GM13976 (cell line): ENCODE results near the gene PDZD4.

Source experiments
- DNase-seq: peaks from one replicate; pipeline ENCODE4 v3.0.0; 2012; ENCODE audit warnings: low spot score
- CTCF ChIP-seq: IDR thresholded peaks from 2 replicates; pipeline ENCODE4 v1.5.1; 2012; ENCODE audit warnings: borderline replicate concordance, mild to moderate bottlenecking; ENCODE audit not compliant: insufficient read depth; ENCODE audit errors: extremely low read depth, missing control alignments, control extremely low read depth
- in situ Hi-C: fragments of 300-500 bp; cut with MboI; formaldehyde crosslinking; loops from one replicate; pipeline ENCODE4 v1.12.0; 2022; ENCODE audit warnings: low sequenced_read_pairs, mixed read lengths, inconsistent platforms; ENCODE audit not compliant: unreplicated experiment

PDZD4 gene

GRCh38 chrX:153853902-153854267 is 23.5 kb upstream of the PDZD4 start:
- TF ChIP-seq CTCF, result no peak
- in situ Hi-C loops, result no loop called here
- DNase-seq, result no peak

- in situ Hi-C loops, result no loop called here
- no peak for DNase-seq
- no peak for TF ChIP-seq CTCF
Measured at GRCh38 chrX:153853180-153853901, 23.0 kb upstream of the PDZD4 start.

- no peak for TF ChIP-seq CTCF
- in situ Hi-C loops, result no loop called here
Measured at GRCh38 chrX:153851981-153852380, 21.6 kb upstream of the PDZD4 start.

GRCh38 chrX:153848325-153848724 is 18.0 kb upstream of the PDZD4 start:
- in situ Hi-C loops, result no loop called here
- no peak for DNase-seq
- TF ChIP-seq CTCF, result no peak

More at GRCh38 chrX:153851981-153852380, 21.6 kb upstream of the PDZD4 start:
- no peak for DNase-seq

GRCh38 chrX:153845842-153846241 is 15.5 kb upstream of the PDZD4 start:
- TF ChIP-seq CTCF, result no peak
- in situ Hi-C loops, result no loop called here
- DNase-seq, result no peak

GRCh38 chrX:153845195-153845594 is 14.9 kb upstream of the PDZD4 start:
- no peak for DNase-seq
- in situ Hi-C loops, result no loop called here
- no peak for TF ChIP-seq CTCF
